Glutamatergic neuron (in vitro differentiated cells): ENCODE measurements around the gene MAPKAP1. TPM values are rescaled to one million over a fixed set of nuclear protein-coding genes. Genes with fewer than 3 reads are reported as not detected.

Experiments
- DNase-seq: peaks from one replicate; pipeline ENCODE4 v3.0.0; 2022
- H3K27ac Mint-ChIP-seq: one replicate; pipeline ENCODE4 v1.8.0; 2020; ENCODE audit warnings: mild to moderate bottlenecking, mixed read lengths, inconsistent platforms; ENCODE audit not compliant: unreplicated experiment
- H3K27me3 Mint-ChIP-seq: one replicate; pipeline ENCODE4 v1.8.0; 2020; ENCODE audit warnings: mild to moderate bottlenecking, moderate library complexity, mixed read lengths, inconsistent platforms; ENCODE audit not compliant: unreplicated experiment
- H3K36me3 Mint-ChIP-seq: one replicate; pipeline ENCODE4 v1.8.0; 2020; ENCODE audit warnings: mild to moderate bottlenecking, mixed read lengths, inconsistent platforms; ENCODE audit not compliant: unreplicated experiment
- H3K4me1 Mint-ChIP-seq: one replicate; pipeline ENCODE4 v1.8.0; 2020; ENCODE audit warnings: mild to moderate bottlenecking, low read depth, mixed read lengths, inconsistent platforms; ENCODE audit not compliant: unreplicated experiment
- H3K4me3 Mint-ChIP-seq: one replicate; pipeline ENCODE4 v1.8.0; 2020; ENCODE audit warnings: mild to moderate bottlenecking, mixed read lengths, inconsistent platforms; ENCODE audit not compliant: unreplicated experiment
- H3K9me3 Mint-ChIP-seq: one replicate; pipeline ENCODE4 v1.8.0; 2020; ENCODE audit warnings: mild to moderate bottlenecking, moderate library complexity, mixed read lengths, inconsistent platforms; ENCODE audit not compliant: unreplicated experiment
- CTCF ChIP-seq: fragments of 200-600 bp; sonication (generic); IDR thresholded peaks from one replicate; pipeline ENCODE4 v1.5.0; 2021; ENCODE audit not compliant: partially characterized antibody, unreplicated experiment
- total RNA-seq: library from RNA; stranded (reverse); fragmentation: NEBNext Ultra II Directional; extraction: Animal tissue kit (Norgen Biotek cat#: 25700); gene quantifications from one replicate; pipeline ENCODE4 v1.2.1, GENCODE V29; 2021; ENCODE audit not compliant: unreplicated experiment

The MAPKAP1 gene
- total RNA-seq, 1 donor from 2014 or later, result 59.6 TPM

GRCh38 chr9:125681657-125682056, 25.4 kb downstream of the MAPKAP1 start:
- no peak for DNase-seq
- no peaks in the 10 kb centered on the region for H3K36me3 Mint-ChIP-seq
- H3K4me3 Mint-ChIP-seq, result no peak overlapping the region
- H3K4me1 Mint-ChIP-seq, result peaks cover 13% of the 10 kb centered on the region
- no peaks in the 10 kb centered on the region for H3K27me3 Mint-ChIP-seq
- no peak overlapping the region for H3K27ac Mint-ChIP-seq
- TF ChIP-seq CTCF, result no peak
- no peaks in the 10 kb centered on the region for H3K9me3 Mint-ChIP-seq

- Mint-ChIP-seq H3K27me3 (no peaks in the 10 kb centered on the region), H3K4me1 (peaks cover 13% of the 10 kb centered on the region), H3K27ac (no peak overlapping the region), H3K4me3 (no peak overlapping the region), H3K9me3 (no peaks in the 10 kb centered on the region), H3K36me3 (no peaks in the 10 kb centered on the region)
- DNase-seq, result no peak
- no peak for TF ChIP-seq CTCF
Observed at GRCh38 chr9:125681086-125681622, 25.9 kb downstream of the MAPKAP1 start.

GRCh38 chr9:125680445-125680844, 26.6 kb downstream of the MAPKAP1 start:
- Mint-ChIP-seq H3K9me3 (no peaks in the 10 kb centered on the region), H3K4me3 (no peak overlapping the region), H3K27me3 (no peaks in the 10 kb centered on the region), H3K4me1 (peaks cover 13% of the 10 kb centered on the region), H3K36me3 (no peaks in the 10 kb centered on the region), H3K27ac (no peak overlapping the region)
- TF ChIP-seq CTCF, result no peak
- no peak for DNase-seq

- Mint-ChIP-seq H3K4me1 (peaks cover 13% of the 10 kb centered on the region), H3K4me3 (no peak overlapping the region), H3K9me3 (no peaks in the 10 kb centered on the region), H3K27ac (no peak overlapping the region), H3K27me3 (no peaks in the 10 kb centered on the region), H3K36me3 (no peaks in the 10 kb centered on the region)
- DNase-seq, result no peak
- TF ChIP-seq CTCF, result no peak
Observed at GRCh38 chr9:125679597-125680189, 27.3 kb downstream of the MAPKAP1 start.
